HepG2 (cell line): ENCODE data around the gene TNXB. TPM values are rescaled to one million over a fixed set of nuclear protein-coding genes. Genes with fewer than 3 reads are reported as not detected.

Source experiments
- AFF4 ChIP-seq: sonication (generic); formaldehyde crosslinking; IDR thresholded peaks from 2 replicates; pipeline ENCODE4 v1.4.0; 2020; ENCODE audit warnings: missing genetic modification reagents
- CEBPB ChIP-seq: IDR thresholded peaks from 2 replicates; pipeline ENCODE4 v1.6.1; 2011; ENCODE audit warnings: low read depth, low read length, improper control_type of control experiment, borderline replicate concordance
- FOXK2 ChIP-seq: fragments of 450-650 bp; IDR thresholded peaks from 2 replicates; pipeline ENCODE4 v1.6.1; 2016
- GATAD2A ChIP-seq: IDR thresholded peaks from 2 replicates; pipeline ENCODE4 v1.6.1; 2016
- KLF13 ChIP-seq: sonication (generic); formaldehyde crosslinking; IDR thresholded peaks from 2 replicates; pipeline ENCODE4 v1.4.0; 2020; ENCODE audit warnings: mild to moderate bottlenecking, missing genetic modification reagents
- MEIS1 ChIP-seq: sonication (generic); formaldehyde crosslinking; IDR thresholded peaks from 2 replicates; pipeline ENCODE4 v1.9.0; 2021; ENCODE audit warnings: mild to moderate bottlenecking, missing genetic modification reagents, moderate library complexity, borderline replicate concordance
- NFE2L2 ChIP-seq: fragments of 150-350 bp; IDR thresholded peaks from 2 replicates; pipeline ENCODE4 v1.6.1; 2014; ENCODE audit warnings: low read length
- PATZ1 ChIP-seq: sonication (generic); formaldehyde crosslinking; IDR thresholded peaks from 2 replicates; pipeline ENCODE4 v1.4.0; 2020; ENCODE audit warnings: missing genetic modification reagents
- PHB2 ChIP-seq: fragments of 450-650 bp; IDR thresholded peaks from 2 replicates; pipeline ENCODE4 v1.6.1; 2018; ENCODE audit not compliant: partially characterized antibody
- RBAK ChIP-seq: sonication (generic); formaldehyde crosslinking; IDR thresholded peaks from 2 replicates; pipeline ENCODE4 v1.5.1; 2020; ENCODE audit warnings: mild to moderate bottlenecking, missing genetic modification reagents
- RCOR2 ChIP-seq: IDR thresholded peaks from 2 replicates; pipeline ENCODE4 v1.6.1; 2016; ENCODE audit warnings: missing biosample characterization, missing genetic modification reagents
- SAFB2 ChIP-seq: sonication (generic); formaldehyde crosslinking; IDR thresholded peaks from 2 replicates; pipeline ENCODE4 v1.5.1; 2020; ENCODE audit warnings: missing genetic modification reagents, low read depth, mild to moderate bottlenecking, borderline replicate concordance
- SNRNP70 ChIP-seq: fragments of 200-400 bp; formaldehyde crosslinking; IDR thresholded peaks from 2 replicates; pipeline ENCODE4 v1.6.1; 2017; ENCODE audit warnings: mild to moderate bottlenecking, low read depth, low read length, moderate library complexity
- SRY ChIP-seq: sonication (generic); formaldehyde crosslinking; IDR thresholded peaks from 2 replicates; pipeline ENCODE4 v1.8.0; 2022; ENCODE audit warnings: mild to moderate bottlenecking, missing genetic modification reagents
- SYNCRIP ChIP-seq: fragments of 200-400 bp; formaldehyde crosslinking; IDR thresholded peaks from 2 replicates; pipeline ENCODE4 v1.6.1; 2018; ENCODE audit warnings: mild to moderate bottlenecking, low read depth, low read length; ENCODE audit not compliant: insufficient read depth
- TCF12 ChIP-seq, 2 experiments: fragments of 450-650 bp in 1 of 2; sonication (generic) in 1 of 2; formaldehyde crosslinking in 1 of 2; IDR thresholded peaks; 2 replicates each; pipeline versions ENCODE4 v1.6.1 to v1.8.0; 2017 to 2022; ENCODE audit warnings: antibody characterized with exemption in 1 of 2, mild to moderate bottlenecking in 1 of 2, missing genetic modification reagents in 1 of 2, moderate library complexity in 1 of 2
- TP53 ChIP-seq: sonication (generic); formaldehyde crosslinking; conservative IDR thresholded peaks from 2 replicates; pipeline ENCODE4 v1.4.0; 2020; ENCODE audit warnings: missing genetic modification reagents
- YY1 ChIP-seq: IDR thresholded peaks from 2 replicates; pipeline ENCODE4 v1.6.1; 2011; ENCODE audit warnings: low read length, low read depth, moderate library complexity, mild to moderate bottlenecking; ENCODE audit not compliant: insufficient read depth, insufficient replicate concordance
- ZFP62 ChIP-seq: sonication (generic); formaldehyde crosslinking; IDR thresholded peaks from 2 replicates; pipeline ENCODE4 v1.4.0; 2020; ENCODE audit warnings: missing genetic modification reagents
- ZFY ChIP-seq: sonication (generic); formaldehyde crosslinking; IDR thresholded peaks from 2 replicates; pipeline ENCODE4 v1.4.0; 2020; ENCODE audit warnings: missing genetic modification reagents
- ZNF232 ChIP-seq: sonication (generic); formaldehyde crosslinking; IDR thresholded peaks from 2 replicates; pipeline ENCODE4 v1.4.0; 2020; ENCODE audit warnings: missing genetic modification reagents, borderline replicate concordance
- ZNF737 ChIP-seq: sonication (generic); formaldehyde crosslinking; IDR thresholded peaks from 2 replicates; pipeline ENCODE4 v1.5.0; 2020; ENCODE audit warnings: missing genetic modification reagents, mild to moderate bottlenecking, borderline replicate concordance
- polyA plus RNA-seq, 8 experiments: library from polyadenylated mRNA; depleted of rRNA in 3 of 8; stranded (reverse) in 7 of 8; unstranded in 1 of 8; fragments of >200 nt; fragmentation: Illumina TruSeq in 4 of 8; extraction: Trizol in 4 of 8; gene quantifications; 2 replicates each; pipeline versions ENCODE4 v1.2.1 to v1.2.3, GENCODE V29; 2011 to 2016; ENCODE audit warnings: low read depth in 4 of 8, missing spikeins in 1 of 8, mixed read lengths in 1 of 8; ENCODE audit not compliant: insufficient read depth in 1 of 8
- total RNA-seq, 5 experiments: library from RNA; depleted of rRNA; stranded (reverse); fragments of >200 nt; fragmentation: Illumina TruSeq; extraction: Trizol; gene quantifications; 2 replicates each; pipeline ENCODE4 v1.2.3, GENCODE V29; 2016; ENCODE audit warnings: low read depth in 1 of 5
- TF ChIP-seq, protein P1 (sequence below): sonication (generic); formaldehyde crosslinking; IDR thresholded peaks from 2 replicates; pipeline ENCODE4 v1.8.1; 2023; ENCODE audit warnings: mild to moderate bottlenecking, missing genetic modification reagents

TNXB gene
- total and polyA plus RNA-seq, 2 of the 13 experiments (the other 11 are each of a cell fraction or from before 2014, with no cell fraction given): 1.6 to 2.7 TPM

DNA sequence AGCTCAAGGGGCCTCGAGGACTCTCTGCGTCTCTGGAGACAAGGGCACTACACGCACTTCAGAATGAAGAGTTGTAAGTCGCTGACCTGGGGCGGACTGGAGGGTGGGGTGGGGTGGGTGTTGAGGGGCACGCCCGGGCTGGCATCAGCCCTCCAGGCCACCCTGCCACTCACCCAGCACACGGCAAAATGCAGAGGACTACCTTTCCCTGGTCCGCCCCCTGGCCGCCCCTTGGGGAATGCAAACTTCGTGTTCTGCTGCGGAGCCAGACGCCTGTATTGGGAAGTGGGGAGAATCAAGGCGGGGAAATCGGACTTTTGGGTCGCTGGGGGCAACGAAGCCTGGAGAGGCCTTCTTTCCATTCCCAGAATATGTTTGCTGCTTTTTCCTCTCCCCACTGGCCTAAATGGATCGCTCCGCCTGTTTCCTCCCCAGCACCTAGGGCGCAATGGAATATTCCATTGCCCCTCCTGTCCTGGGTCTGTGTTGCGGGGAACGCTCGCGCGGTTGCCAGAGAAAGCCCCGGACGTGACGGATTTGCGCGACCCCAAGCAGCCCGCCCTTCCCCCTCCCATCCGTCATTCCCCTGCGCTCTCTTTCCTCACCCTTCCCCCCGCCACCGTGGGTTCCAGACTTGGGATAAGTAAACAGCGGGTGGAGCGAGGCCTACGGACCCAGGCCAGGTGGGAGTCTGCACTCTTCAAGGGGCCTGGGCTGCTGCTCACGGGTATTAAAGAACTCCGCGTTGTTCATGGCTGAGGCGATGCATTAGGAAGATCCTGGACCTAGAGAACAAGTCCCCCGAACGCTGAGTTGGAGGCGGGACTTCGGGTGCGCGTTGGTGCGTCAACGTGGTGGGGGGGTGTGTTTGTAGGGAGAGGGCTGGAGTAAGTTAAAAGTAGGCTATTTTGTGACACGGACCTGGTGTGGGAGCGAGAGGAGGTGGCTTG lies 44.7 kb upstream of the TNXB start, which contains the start of gene PPT2 (continued):
- peak; percentile 7 for TF ChIP-seq YY1
- no peak for TF ChIP-seq SYNCRIP
- TF ChIP-seq SNRNP70: no peak
- TF ChIP-seq ZNF737 (CRISPR knock-in tag): no peak
- no peak for TF ChIP-seq PHB2
- TF ChIP-seq PATZ1 (CRISPR knock-in tag): peak; percentile 90
- TF ChIP-seq, protein P1, sequence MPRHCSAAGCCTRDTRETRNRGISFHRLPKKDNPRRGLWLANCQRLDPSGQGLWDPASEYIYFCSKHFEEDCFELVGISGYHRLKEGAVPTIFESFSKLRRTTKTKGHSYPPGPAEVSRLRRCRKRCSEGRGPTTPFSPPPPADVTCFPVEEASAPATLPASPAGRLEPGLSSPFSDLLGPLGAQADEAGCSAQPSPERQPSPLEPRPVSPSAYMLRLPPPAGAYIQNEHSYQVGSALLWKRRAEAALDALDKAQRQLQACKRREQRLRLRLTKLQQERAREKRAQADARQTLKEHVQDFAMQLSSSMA (CRISPR knock-in tag): no peak; the same call in 1 of the 2 replicates
- peak; percentile 94 for TF ChIP-seq FOXK2
- TF ChIP-seq SRY (CRISPR knock-in tag): no peak
- TF ChIP-seq SAFB2 (CRISPR knock-in tag): peak; percentile 31; the same call in 1 of the 2 replicates
- TF ChIP-seq ZFP62 (CRISPR knock-in tag): no peak
- peak; percentile 90; the same call in 1 of the 2 replicates for TF ChIP-seq KLF13 (CRISPR knock-in tag)
- peak; percentile 76 for TF ChIP-seq GATAD2A (CRISPR knock-in tag)
- no peak for TF ChIP-seq RBAK (CRISPR knock-in tag)
- TF ChIP-seq RCOR2 (CRISPR knock-in tag): no peak
- TF ChIP-seq ZNF232 (CRISPR knock-in tag): 0 out of 2 replicates have a peak, but pooled peaks have one; percentile 79
- TF ChIP-seq TCF12 (IDR thresholded peaks at IDR 0.05): no peak
- peak; percentile 68 for TF ChIP-seq TCF12 (CRISPR knock-in tag; IDR thresholded peaks at IDR 0.05)
- peak; percentile 88 for TF ChIP-seq ZFY (CRISPR knock-in tag)
- no peak; the same call in 1 of the 2 replicates for TF ChIP-seq TP53 (CRISPR knock-in tag)
- TF ChIP-seq MEIS1: peak; percentile 80; the same call in 1 of the 2 replicates
- no peak; the same call in 1 of the 2 replicates for TF ChIP-seq AFF4 (CRISPR knock-in tag)
- 0 out of 2 replicates have a peak, but pooled peaks have one; percentile 1 for TF ChIP-seq CEBPB
- no peak for TF ChIP-seq NFE2L2
